ENCODE measurements around the gene PTPRD.
"Not testable (repeated sequence)": the region's sequence is repeated elsewhere in the genome, so short reads cannot be mapped to it uniquely, and the experiment has no call there.

The PTPRD gene

DNA sequence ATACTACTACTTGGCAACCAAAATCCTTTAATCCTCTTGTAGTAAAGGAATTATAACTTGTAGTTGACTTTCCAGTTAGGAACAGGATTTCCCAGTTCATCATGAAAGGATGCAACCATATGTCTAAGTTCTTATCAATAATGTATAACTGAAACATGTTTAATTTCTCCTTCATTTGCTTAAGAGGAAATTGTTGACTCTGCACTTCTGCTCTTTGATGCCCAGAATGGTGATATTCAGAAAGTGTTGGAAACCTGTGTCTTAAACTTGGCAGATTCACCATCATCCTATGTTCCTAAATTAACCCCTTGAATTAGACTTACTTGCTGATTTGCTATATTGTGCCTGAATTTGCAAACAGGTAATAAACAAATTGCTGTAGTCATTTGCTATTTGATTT lies 201.5 kb downstream of the PTPRD start:
- H3K9ac ChIP-seq (ENCODE audit: low read depth in 1 of 2, low read length in 2 of 2) = no peak overlapping the region
- H3K4me3 ChIP-seq (ENCODE audit: low read depth in 1 of 2, low read length in 2 of 2) = no peak overlapping the region
- no peaks in the 10 kb centered on the region for H3K27me3 ChIP-seq (ENCODE audit: control insufficient read depth in 1 of 2, insufficient read depth in 2 of 2, low read length in 2 of 2)
- no peaks in the 10 kb centered on the region for H3K4me1 ChIP-seq (ENCODE audit: control insufficient read depth in 1 of 2, insufficient read depth in 2 of 2, low read length in 2 of 2)
- H3K9me3 ChIP-seq (ENCODE audit: control insufficient read depth in 1 of 2, low read length in 2 of 2) = no peaks in the 10 kb centered on the region
- H3K36me3 ChIP-seq (ENCODE audit: control insufficient read depth in 1 of 2, insufficient read depth in 2 of 2, low read length in 2 of 2) = no peaks in the 10 kb centered on the region
- no peak overlapping the region for H3K27ac ChIP-seq (ENCODE audit: low read depth, low read length)

DNA sequence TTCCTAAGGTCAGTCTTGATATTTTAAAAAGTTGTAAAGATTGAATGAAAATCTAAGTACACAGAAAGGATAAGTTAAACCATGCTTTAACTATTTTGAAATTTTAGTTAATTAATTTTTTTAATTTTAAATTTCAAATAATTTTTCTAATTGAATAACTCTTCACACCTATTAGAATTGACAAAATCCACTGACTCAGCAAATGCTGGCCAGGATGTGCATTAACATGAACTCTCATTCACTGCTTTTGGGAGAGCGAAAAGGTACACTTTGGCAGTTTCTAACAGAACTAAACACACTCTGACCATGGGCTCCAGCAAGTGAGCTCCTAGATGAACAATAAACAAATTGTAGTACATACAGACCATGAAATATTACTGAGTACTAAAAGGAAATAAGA lies 209.5 kb downstream of the PTPRD start:
- Histone ChIP-seq H3K27me3 (ENCODE audit: control insufficient read depth in 1 of 2, insufficient read depth in 2 of 2, low read length in 2 of 2) (no peaks in the 10 kb centered on the region), H3K4me3 (ENCODE audit: low read depth in 1 of 2, low read length in 2 of 2) (no peak overlapping the region), H3K36me3 (ENCODE audit: control insufficient read depth in 1 of 2, insufficient read depth in 2 of 2, low read length in 2 of 2) (no peaks in the 10 kb centered on the region), H3K9ac (ENCODE audit: low read depth in 1 of 2, low read length in 2 of 2) (no peak overlapping the region), H3K4me1 (ENCODE audit: control insufficient read depth in 1 of 2, insufficient read depth in 2 of 2, low read length in 2 of 2) (no peaks in the 10 kb centered on the region), H3K27ac (ENCODE audit: low read depth, low read length) (no peak overlapping the region), H3K9me3 (ENCODE audit: control insufficient read depth in 1 of 2, low read length in 2 of 2) (no peaks in the 10 kb centered on the region)

DNA sequence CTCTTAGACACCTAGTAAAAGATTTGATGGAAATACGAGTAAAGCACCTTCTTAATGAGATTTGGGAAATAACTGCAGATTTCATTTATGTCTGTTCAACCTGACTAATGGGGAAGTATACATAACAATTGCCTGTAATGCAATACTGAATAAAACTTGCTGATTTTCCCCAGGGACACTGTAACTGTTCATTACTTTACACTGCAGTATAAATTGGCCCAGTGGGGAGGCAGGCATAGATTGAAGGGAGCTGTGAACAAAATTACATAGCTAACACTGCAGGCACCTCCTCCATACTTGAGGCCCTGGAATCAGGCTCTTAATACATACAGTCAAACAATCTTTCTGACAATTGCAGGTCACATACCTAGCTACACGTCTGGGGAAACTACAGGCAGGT lies 216.2 kb downstream of the PTPRD start:
- no peaks in the 10 kb centered on the region for H3K4me1 ChIP-seq (ENCODE audit: control insufficient read depth in 1 of 2, insufficient read depth in 2 of 2, low read length in 2 of 2)
- H3K27me3 ChIP-seq (ENCODE audit: control insufficient read depth in 1 of 2, insufficient read depth in 2 of 2, low read length in 2 of 2) = no peaks in the 10 kb centered on the region
- peaks cover 0 to 3% of the 10 kb centered on the region in 2 donors for H3K9me3 ChIP-seq (ENCODE audit: control insufficient read depth in 1 of 2, low read length in 2 of 2)
- H3K27ac ChIP-seq (ENCODE audit: low read depth, low read length) = no peak overlapping the region
- no peak overlapping the region for H3K4me3 ChIP-seq (ENCODE audit: low read depth in 1 of 2, low read length in 2 of 2)
- H3K36me3 ChIP-seq (ENCODE audit: control insufficient read depth in 1 of 2, insufficient read depth in 2 of 2, low read length in 2 of 2) = no peaks in the 10 kb centered on the region
- no peak overlapping the region for H3K9ac ChIP-seq (ENCODE audit: low read depth in 1 of 2, low read length in 2 of 2)

DNA sequence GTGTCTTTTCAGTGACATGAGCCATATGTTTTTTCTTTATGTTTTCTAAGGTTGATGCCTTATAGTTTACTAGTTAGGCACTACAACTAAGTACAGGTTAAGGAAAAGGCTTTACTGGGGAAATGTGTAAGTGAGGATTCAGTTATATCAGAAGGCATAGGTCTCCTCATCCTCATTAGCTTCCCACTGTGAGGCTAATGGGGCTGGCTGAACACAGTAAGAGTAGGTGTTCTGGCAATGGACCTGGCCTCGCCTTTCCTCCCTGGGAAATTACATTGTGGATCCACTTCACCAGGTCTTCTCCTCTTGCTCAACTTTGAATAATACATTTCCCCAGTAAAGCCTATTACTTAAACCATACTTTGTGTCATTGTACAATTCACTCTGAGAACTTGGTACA lies 225.5 kb downstream of the PTPRD start:
- Histone ChIP-seq H3K4me3 (ENCODE audit: low read depth in 1 of 2, low read length in 2 of 2) (no peak overlapping the region), H3K27me3 (ENCODE audit: control insufficient read depth in 1 of 2, insufficient read depth in 2 of 2, low read length in 2 of 2) (no peaks in the 10 kb centered on the region), H3K4me1 (ENCODE audit: control insufficient read depth in 1 of 2, insufficient read depth in 2 of 2, low read length in 2 of 2) (no peaks in the 10 kb centered on the region), H3K9ac (ENCODE audit: low read depth in 1 of 2, low read length in 2 of 2) (no peak overlapping the region), H3K36me3 (ENCODE audit: control insufficient read depth in 1 of 2, insufficient read depth in 2 of 2, low read length in 2 of 2) (no peaks in the 10 kb centered on the region), H3K9me3 (ENCODE audit: control insufficient read depth in 1 of 2, low read length in 2 of 2) (no peaks in the 10 kb centered on the region), H3K27ac (ENCODE audit: low read depth, low read length) (no peak overlapping the region)

DNA sequence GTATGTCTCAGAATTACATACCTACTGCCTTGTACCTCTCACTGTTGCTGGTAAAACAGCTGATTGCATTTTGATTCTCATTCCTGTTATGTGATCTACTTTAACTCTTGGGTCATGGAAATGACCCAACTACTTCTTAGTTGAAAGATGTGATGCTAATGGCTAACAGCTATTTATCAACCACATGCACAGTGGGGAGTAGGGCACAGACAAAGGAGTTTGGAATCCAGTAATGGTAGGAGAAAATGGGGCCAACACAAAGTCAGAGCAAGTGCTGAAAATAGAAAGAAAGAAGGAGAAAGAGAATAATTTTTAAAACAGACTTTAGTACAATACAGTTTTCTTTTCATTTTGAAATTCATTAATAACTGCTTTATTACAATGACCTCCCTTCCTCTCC lies 241.0 kb downstream of the PTPRD start:
- no peaks in the 10 kb centered on the region for H3K9me3 ChIP-seq (ENCODE audit: control insufficient read depth in 1 of 2, low read length in 2 of 2)
- no peak overlapping the region for H3K27ac ChIP-seq (ENCODE audit: low read depth, low read length)
- no peaks in the 10 kb centered on the region for H3K36me3 ChIP-seq (ENCODE audit: control insufficient read depth in 1 of 2, insufficient read depth in 2 of 2, low read length in 2 of 2)
- H3K27me3 ChIP-seq (ENCODE audit: control insufficient read depth in 1 of 2, insufficient read depth in 2 of 2, low read length in 2 of 2) = no peaks in the 10 kb centered on the region
- no peak overlapping the region for H3K4me3 ChIP-seq (ENCODE audit: low read depth in 1 of 2, low read length in 2 of 2)
- H3K4me1 ChIP-seq (ENCODE audit: control insufficient read depth in 1 of 2, insufficient read depth in 2 of 2, low read length in 2 of 2) = no peaks in the 10 kb centered on the region
- no peak overlapping the region for H3K9ac ChIP-seq (ENCODE audit: low read depth in 1 of 2, low read length in 2 of 2)

DNA sequence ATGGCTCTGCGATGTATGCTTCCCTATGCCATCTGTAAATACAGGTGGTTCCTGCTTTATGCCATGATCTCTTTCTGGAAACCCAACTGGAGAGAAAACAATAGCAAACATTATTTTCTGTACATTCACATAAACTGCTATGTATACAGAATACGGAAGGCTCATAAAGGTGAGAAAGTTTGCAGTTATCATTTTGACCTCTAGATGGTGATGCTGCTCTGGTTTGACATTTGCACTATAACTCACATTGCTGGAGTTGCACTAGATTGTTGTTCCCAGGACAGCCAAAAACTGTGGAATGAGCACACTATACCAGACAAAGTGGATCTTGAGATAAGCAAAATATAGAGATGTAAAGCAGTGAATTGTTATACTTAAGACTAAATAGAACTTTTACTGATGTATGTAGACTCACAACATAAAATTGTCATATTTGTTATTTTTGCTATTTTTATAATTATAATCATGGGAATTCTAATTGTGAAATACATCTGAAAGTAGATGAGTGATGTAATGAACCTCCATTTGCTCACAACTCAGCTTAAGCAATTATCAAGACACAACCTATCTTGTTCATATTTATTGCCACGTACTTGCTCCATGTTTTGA lies 246.5 kb downstream of the PTPRD start:
- no peak overlapping the region for H3K9ac ChIP-seq (ENCODE audit: low read depth in 1 of 2, low read length in 2 of 2)
- no peaks in the 10 kb centered on the region for H3K4me1 ChIP-seq (ENCODE audit: control insufficient read depth in 1 of 2, insufficient read depth in 2 of 2, low read length in 2 of 2)
- no peak overlapping the region for H3K4me3 ChIP-seq (ENCODE audit: low read depth in 1 of 2, low read length in 2 of 2)
- H3K27me3 ChIP-seq (ENCODE audit: control insufficient read depth in 1 of 2, insufficient read depth in 2 of 2, low read length in 2 of 2) = no peaks in the 10 kb centered on the region
- no peaks in the 10 kb centered on the region for H3K9me3 ChIP-seq (ENCODE audit: control insufficient read depth in 1 of 2, low read length in 2 of 2)
- no peaks in the 10 kb centered on the region for H3K36me3 ChIP-seq (ENCODE audit: control insufficient read depth in 1 of 2, insufficient read depth in 2 of 2, low read length in 2 of 2)
- H3K27ac ChIP-seq (ENCODE audit: low read depth, low read length) = no peak overlapping the region

DNA sequence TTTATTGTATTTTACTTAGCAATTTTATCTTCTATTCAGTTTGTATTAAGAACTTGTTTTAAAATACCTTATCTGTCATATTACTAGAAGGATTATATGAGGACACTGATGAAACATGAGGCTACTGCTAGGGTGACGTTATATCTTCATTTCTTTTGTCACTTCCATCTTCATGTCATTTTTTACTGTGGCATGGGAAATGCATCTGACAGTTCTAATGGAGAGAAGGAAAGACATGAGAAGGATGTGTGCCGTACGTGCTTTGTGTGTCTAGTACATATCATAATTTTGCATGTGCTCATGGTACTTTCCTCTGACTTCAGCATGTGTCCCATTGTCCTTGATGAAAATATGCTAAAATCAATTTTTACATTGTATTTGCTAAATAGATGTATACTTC lies 258.2 kb downstream of the PTPRD start:
- Histone ChIP-seq H3K27ac (ENCODE audit: low read depth, low read length) (no peak overlapping the region), H3K4me3 (ENCODE audit: low read depth in 1 of 2, low read length in 2 of 2) (no peak overlapping the region), H3K4me1 (ENCODE audit: control insufficient read depth in 1 of 2, insufficient read depth in 2 of 2, low read length in 2 of 2) (no peaks in the 10 kb centered on the region), H3K9me3 (ENCODE audit: control insufficient read depth in 1 of 2, low read length in 2 of 2) (no peaks in the 10 kb centered on the region), H3K27me3 (ENCODE audit: control insufficient read depth in 1 of 2, insufficient read depth in 2 of 2, low read length in 2 of 2) (no peaks in the 10 kb centered on the region), H3K36me3 (ENCODE audit: control insufficient read depth in 1 of 2, insufficient read depth in 2 of 2, low read length in 2 of 2) (no peaks in the 10 kb centered on the region), H3K9ac (ENCODE audit: low read depth in 1 of 2, low read length in 2 of 2) (no peak overlapping the region)

DNA sequence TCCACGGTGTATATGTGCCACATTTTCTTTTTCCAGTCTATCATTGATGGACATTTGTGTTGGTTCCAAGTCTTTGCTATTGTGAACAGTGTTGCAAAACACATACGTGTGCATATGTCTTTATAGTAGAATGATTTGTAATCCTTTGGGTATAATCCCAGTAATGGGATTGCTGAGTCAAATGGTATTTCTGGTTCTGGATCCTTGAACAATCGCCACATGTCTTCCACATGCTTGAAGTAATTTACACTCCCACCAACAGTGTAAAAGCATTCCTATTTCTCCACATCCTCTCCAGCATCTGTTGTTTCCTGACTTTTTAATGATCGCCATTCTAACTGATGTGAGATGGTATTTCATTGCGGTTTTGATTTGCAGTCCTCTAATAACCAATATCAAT lies 267.2 kb downstream of the PTPRD start:
- not testable (repeated sequence) for H3K36me3 ChIP-seq (ENCODE audit: control insufficient read depth in 1 of 2, insufficient read depth in 2 of 2, low read length in 2 of 2); H3K4me1 ChIP-seq (ENCODE audit: control insufficient read depth in 1 of 2, insufficient read depth in 2 of 2, low read length in 2 of 2); H3K9ac ChIP-seq (ENCODE audit: low read depth in 1 of 2, low read length in 2 of 2); H3K9me3 ChIP-seq (ENCODE audit: control insufficient read depth in 1 of 2, low read length in 2 of 2); H3K4me3 ChIP-seq (ENCODE audit: low read depth in 1 of 2, low read length in 2 of 2); H3K27ac ChIP-seq (ENCODE audit: low read depth, low read length); H3K27me3 ChIP-seq (ENCODE audit: control insufficient read depth in 1 of 2, insufficient read depth in 2 of 2, low read length in 2 of 2)

DNA sequence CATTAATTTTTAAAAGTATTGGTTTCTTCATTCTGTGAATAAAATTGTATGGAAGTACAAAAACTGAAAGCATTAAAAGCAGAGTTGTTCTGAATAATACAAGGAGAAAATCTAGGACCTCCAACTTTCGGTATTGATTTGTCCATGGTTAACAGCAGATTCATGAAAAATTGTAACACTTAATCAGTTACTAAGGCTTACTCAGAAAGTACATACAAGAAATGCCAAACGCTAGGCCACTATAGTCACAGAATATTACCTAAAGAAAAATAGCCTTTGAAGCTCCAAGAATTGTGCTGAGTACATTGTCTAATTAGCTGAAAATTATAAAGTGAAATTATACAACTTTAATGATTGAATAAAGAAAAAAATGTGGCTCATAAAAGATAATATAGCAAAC lies 271.7 kb downstream of the PTPRD start:
- H3K36me3 ChIP-seq (ENCODE audit: control insufficient read depth in 1 of 2, insufficient read depth in 2 of 2, low read length in 2 of 2) = no peaks in the 10 kb centered on the region
- no peak overlapping the region for H3K4me3 ChIP-seq (ENCODE audit: low read depth in 1 of 2, low read length in 2 of 2)
- H3K27ac ChIP-seq (ENCODE audit: low read depth, low read length) = no peak overlapping the region
- H3K4me1 ChIP-seq (ENCODE audit: control insufficient read depth in 1 of 2, insufficient read depth in 2 of 2, low read length in 2 of 2) = no peaks in the 10 kb centered on the region
- no peak overlapping the region for H3K9ac ChIP-seq (ENCODE audit: low read depth in 1 of 2, low read length in 2 of 2)
- H3K9me3 ChIP-seq (ENCODE audit: control insufficient read depth in 1 of 2, low read length in 2 of 2) = no peaks in the 10 kb centered on the region
- no peaks in the 10 kb centered on the region for H3K27me3 ChIP-seq (ENCODE audit: control insufficient read depth in 1 of 2, insufficient read depth in 2 of 2, low read length in 2 of 2)

DNA sequence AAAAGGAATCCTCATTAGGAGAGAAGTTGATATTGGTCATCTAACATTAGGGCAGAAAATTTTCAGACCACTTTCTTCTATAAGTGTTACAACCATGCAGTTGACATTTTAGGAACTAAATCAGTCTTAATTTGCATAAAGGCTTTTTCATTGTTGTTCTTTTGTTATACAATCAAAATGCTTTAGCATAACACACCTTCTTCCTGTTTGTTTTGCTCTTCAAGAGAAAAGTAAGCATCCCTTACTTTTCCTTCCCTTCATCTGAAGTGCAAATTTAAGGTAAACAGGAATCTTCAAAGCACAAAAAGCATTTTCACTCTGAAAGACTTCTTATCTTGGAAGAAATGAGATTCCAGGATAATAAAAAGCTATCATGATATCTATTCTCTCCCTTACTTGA lies 273.6 kb downstream of the PTPRD start:
- Histone ChIP-seq H3K36me3 (ENCODE audit: control insufficient read depth in 1 of 2, insufficient read depth in 2 of 2, low read length in 2 of 2) (no peaks in the 10 kb centered on the region), H3K27ac (ENCODE audit: low read depth, low read length) (no peak overlapping the region), H3K27me3 (ENCODE audit: control insufficient read depth in 1 of 2, insufficient read depth in 2 of 2, low read length in 2 of 2) (no peaks in the 10 kb centered on the region), H3K9ac (ENCODE audit: low read depth in 1 of 2, low read length in 2 of 2) (no peak overlapping the region), H3K4me1 (ENCODE audit: control insufficient read depth in 1 of 2, insufficient read depth in 2 of 2, low read length in 2 of 2) (no peaks in the 10 kb centered on the region), H3K9me3 (ENCODE audit: control insufficient read depth in 1 of 2, low read length in 2 of 2) (no peaks in the 10 kb centered on the region), H3K4me3 (ENCODE audit: low read depth in 1 of 2, low read length in 2 of 2) (no peak overlapping the region)

DNA sequence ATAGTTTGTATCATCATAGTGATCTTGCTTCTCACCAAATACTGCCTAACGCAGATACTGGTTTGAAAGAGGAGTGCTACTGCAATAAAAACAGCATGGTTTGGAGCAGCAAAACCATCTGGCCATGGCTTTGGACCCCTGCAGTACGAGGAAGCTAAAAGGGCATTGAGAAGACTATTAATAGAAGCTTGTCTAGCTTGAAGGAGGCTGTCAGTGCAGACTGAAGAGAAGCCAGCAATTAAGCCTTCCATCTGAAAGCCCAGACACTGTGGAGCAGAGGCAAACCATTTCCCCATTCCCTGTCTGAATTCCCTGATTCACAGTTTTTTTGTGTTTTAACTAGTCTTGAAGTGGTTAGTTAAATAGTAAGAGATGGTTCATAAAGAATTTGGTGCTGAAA lies 281.6 kb downstream of the PTPRD start:
- Histone ChIP-seq H3K4me3 (ENCODE audit: low read depth in 1 of 2, low read length in 2 of 2) (no peak overlapping the region), H3K27ac (ENCODE audit: low read depth, low read length) (no peak overlapping the region)

More for the DNA sequence above, 281.6 kb downstream of the PTPRD start:
- H3K9me3 ChIP-seq (ENCODE audit: control insufficient read depth in 1 of 2, low read length in 2 of 2) = no peaks in the 10 kb centered on the region
- no peaks in the 10 kb centered on the region for H3K4me1 ChIP-seq (ENCODE audit: control insufficient read depth in 1 of 2, insufficient read depth in 2 of 2, low read length in 2 of 2)
- no peaks in the 10 kb centered on the region for H3K27me3 ChIP-seq (ENCODE audit: control insufficient read depth in 1 of 2, insufficient read depth in 2 of 2, low read length in 2 of 2)
- H3K36me3 ChIP-seq (ENCODE audit: control insufficient read depth in 1 of 2, insufficient read depth in 2 of 2, low read length in 2 of 2) = no peaks in the 10 kb centered on the region
- H3K9ac ChIP-seq (ENCODE audit: low read depth in 1 of 2, low read length in 2 of 2) = no peak overlapping the region
